Measurements from ENCODE around the gene ELN. TPM values are rescaled to one million over a fixed set of nuclear protein-coding genes. Genes with fewer than 3 reads are reported as not detected.
A peak's percentile ranks its signal among the peaks of the same experiment; 100 is the strongest.

Gene ELN
- total RNA-seq, 2 donors from 2014 or later, result not detected

DNA sequence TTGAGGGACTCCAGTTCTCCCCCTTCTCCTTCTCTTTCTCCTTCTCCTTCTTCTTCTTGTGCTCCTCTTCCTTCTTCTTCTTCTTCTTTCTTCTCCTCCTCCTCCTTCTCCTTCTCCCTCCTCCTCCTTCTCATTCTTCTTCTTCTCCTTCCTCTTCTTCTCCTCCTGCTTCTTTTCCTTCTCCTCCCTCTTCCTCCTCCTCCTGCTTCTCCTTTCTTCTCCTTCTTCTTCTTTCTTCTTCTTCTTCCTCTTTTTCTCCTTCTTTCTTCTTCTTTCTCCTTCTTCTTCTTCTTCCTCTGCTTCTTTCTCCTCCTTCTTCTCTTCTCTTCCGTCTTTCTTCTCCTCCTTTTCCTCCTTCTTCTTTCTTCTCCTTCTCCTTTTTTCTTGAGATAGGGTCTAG lies 30.0 kb downstream of the ELN start:
- no peak for ATAC-seq
- Mint-ChIP-seq H3K4me3 (no peak overlapping the region), H3K27me3 (peaks cover 12% of the 10 kb centered on the region), H3K36me3 (ENCODE audit: low read depth) (peaks cover 2% of the 10 kb centered on the region), H3K4me1 (peaks cover 9% of the 10 kb centered on the region), H3K27ac (peak overlapping the region; percentile 70)
- no peaks in the 10 kb centered on the region for H3K9me3 ChIP-seq (ENCODE audit: control insufficient read depth, low read length, poor library complexity, severe bottlenecking)
- DNase-seq, result no peak

DNA sequence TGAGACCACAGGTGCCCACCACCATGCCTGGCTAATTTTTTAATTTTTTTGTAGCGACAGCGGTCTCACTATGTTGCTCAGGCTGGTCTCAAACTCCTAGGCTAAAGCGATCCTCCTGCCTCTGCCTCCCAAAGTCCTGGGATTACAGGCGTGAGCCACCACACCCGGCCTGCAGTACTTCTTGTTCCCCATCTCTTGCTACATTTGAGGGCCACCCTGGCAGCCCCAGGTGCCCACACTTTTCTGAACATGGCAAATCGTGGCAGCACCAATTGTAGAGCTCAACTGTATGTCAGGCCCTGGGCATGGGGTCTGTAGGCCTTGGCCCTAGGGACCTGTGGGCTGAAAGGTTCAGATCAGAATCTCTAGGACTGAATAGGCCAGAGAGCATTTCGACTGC lies 30.5 kb downstream of the ELN start:
- Mint-ChIP-seq H3K4me1 (peaks cover 10% of the 10 kb centered on the region), H3K27me3 (peaks cover 12% of the 10 kb centered on the region), H3K27ac (peak overlapping the region; percentile 70), H3K4me3 (no peak overlapping the region), H3K36me3 (ENCODE audit: low read depth) (peaks cover 2% of the 10 kb centered on the region)
- ATAC-seq, result no peak
- no peaks in the 10 kb centered on the region for H3K9me3 ChIP-seq (ENCODE audit: control insufficient read depth, low read length, poor library complexity, severe bottlenecking)
- DNase-seq, result no peak

GRCh38 chr7:74059037-74059436 lies 31.1 kb downstream of the ELN start:
- peaks cover 11% of the 10 kb centered on the region for H3K4me1 Mint-ChIP-seq
- no peak overlapping the region for H3K4me3 Mint-ChIP-seq
- peaks cover 2% of the 10 kb centered on the region for H3K36me3 Mint-ChIP-seq (ENCODE audit: low read depth)
- H3K27ac Mint-ChIP-seq, result no peak overlapping the region
- ATAC-seq (no peak), DNase-seq (no peak)
- peaks cover 12% of the 10 kb centered on the region for H3K27me3 Mint-ChIP-seq
- no peaks in the 10 kb centered on the region for H3K9me3 ChIP-seq (ENCODE audit: control insufficient read depth, low read length, poor library complexity, severe bottlenecking)

GRCh38 chr7:74059681-74060588 lies 32.0 kb downstream of the ELN start:
- no peak overlapping the region for H3K4me3 Mint-ChIP-seq
- H3K36me3 Mint-ChIP-seq (ENCODE audit: low read depth), result peaks cover 2% of the 10 kb centered on the region
- ATAC-seq, result no peak

GRCh38 chr7:74061840-74062539 lies 34.0 kb downstream of the ELN start:
- H3K4me3 Mint-ChIP-seq, result peak overlapping the region; percentile 43
- peaks cover 12% of the 10 kb centered on the region for H3K27me3 Mint-ChIP-seq
- H3K4me1 Mint-ChIP-seq, result peaks cover 11% of the 10 kb centered on the region
- H3K9me3 ChIP-seq (ENCODE audit: control insufficient read depth, low read length, poor library complexity, severe bottlenecking), result no peaks in the 10 kb centered on the region
- ATAC-seq (peak; percentile 100), DNase-seq (peak; percentile 50 to 61 (median 59))
- H3K36me3 Mint-ChIP-seq (ENCODE audit: low read depth), result peaks cover 2% of the 10 kb centered on the region
- peak overlapping the region; percentile 98 for H3K27ac Mint-ChIP-seq

More at GRCh38 chr7:74059681-74060588, 32.0 kb downstream of the ELN start:
- Mint-ChIP-seq H3K4me1 (peaks cover 11% of the 10 kb centered on the region), H3K27ac (no peak overlapping the region), H3K27me3 (peaks cover 12% of the 10 kb centered on the region)
- no peaks in the 10 kb centered on the region for H3K9me3 ChIP-seq (ENCODE audit: control insufficient read depth, low read length, poor library complexity, severe bottlenecking)
- no peak for DNase-seq

DNA sequence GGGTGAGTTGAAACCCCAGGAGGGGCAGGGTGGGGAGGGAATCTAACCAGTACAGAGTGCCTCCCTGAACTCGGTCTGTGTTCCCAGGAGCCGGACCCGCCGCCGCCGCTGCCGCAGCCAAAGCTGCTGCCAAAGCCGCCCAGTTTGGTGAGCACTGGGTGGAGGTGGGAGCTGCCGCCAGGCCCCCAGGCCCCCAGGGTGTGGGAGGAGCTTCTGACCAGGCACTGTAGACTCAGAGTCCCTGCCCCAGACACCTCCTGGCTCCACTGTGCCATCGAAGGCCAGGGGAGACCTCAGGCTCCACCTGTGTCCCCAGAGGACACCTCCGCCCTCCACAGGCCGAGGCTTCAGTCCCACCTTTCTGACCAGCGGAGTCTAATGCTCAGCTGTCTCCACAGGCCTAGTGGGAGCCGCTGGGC lies 35.3 kb downstream of the ELN start:
- ATAC-seq, result no peak
- no peak for DNase-seq
- Mint-ChIP-seq H3K27ac (peak overlapping the region; percentile 81), H3K27me3 (peaks cover 6% of the 10 kb centered on the region), H3K4me1 (peaks cover 9% of the 10 kb centered on the region), H3K36me3 (ENCODE audit: low read depth) (no peaks in the 10 kb centered on the region), H3K4me3 (no peak overlapping the region)
- H3K9me3 ChIP-seq (ENCODE audit: control insufficient read depth, low read length, poor library complexity, severe bottlenecking), result no peaks in the 10 kb centered on the region

DNA sequence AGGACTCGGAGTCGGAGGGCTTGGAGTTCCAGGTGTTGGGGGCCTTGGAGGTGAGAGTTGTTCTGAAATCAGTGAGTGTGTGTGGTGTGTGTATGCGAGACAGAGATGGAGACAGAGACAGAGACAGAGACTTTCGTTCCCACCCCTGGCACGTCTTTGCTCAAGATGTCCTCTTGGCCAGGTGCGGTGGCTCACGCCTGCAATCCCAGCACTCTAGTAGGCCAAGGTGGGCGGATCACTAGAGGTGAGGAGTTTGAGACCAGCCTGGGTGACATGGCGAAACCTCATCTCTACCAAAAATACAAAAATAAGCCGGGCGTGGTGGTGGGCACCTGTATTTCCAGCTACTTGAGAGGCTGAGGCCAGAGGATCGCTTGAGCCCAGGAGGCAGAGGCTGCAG lies 35.7 kb downstream of the ELN start:
- no peak for ATAC-seq
- no peaks in the 10 kb centered on the region for H3K36me3 Mint-ChIP-seq (ENCODE audit: low read depth)

GRCh38 chr7:74064696-74065095 lies 36.7 kb downstream of the ELN start:
- no peak for DNase-seq
- no peaks in the 10 kb centered on the region for H3K36me3 Mint-ChIP-seq (ENCODE audit: low read depth)
- peak overlapping the region; percentile 81 for H3K27ac Mint-ChIP-seq
- peaks cover 8% of the 10 kb centered on the region for H3K4me1 Mint-ChIP-seq
- no peak for ATAC-seq
- no peaks in the 10 kb centered on the region for H3K9me3 ChIP-seq (ENCODE audit: control insufficient read depth, low read length, poor library complexity, severe bottlenecking)
- no peak overlapping the region for H3K4me3 Mint-ChIP-seq
- H3K27me3 Mint-ChIP-seq, result no peaks in the 10 kb centered on the region

More for the DNA sequence above, 35.7 kb downstream of the ELN start:
- Mint-ChIP-seq H3K27ac (peak overlapping the region; percentile 81), H3K4me3 (no peak overlapping the region), H3K27me3 (peaks cover 1% of the 10 kb centered on the region), H3K4me1 (peaks cover 8% of the 10 kb centered on the region)
- H3K9me3 ChIP-seq (ENCODE audit: control insufficient read depth, low read length, poor library complexity, severe bottlenecking), result no peaks in the 10 kb centered on the region
- no peak for DNase-seq

DNA sequence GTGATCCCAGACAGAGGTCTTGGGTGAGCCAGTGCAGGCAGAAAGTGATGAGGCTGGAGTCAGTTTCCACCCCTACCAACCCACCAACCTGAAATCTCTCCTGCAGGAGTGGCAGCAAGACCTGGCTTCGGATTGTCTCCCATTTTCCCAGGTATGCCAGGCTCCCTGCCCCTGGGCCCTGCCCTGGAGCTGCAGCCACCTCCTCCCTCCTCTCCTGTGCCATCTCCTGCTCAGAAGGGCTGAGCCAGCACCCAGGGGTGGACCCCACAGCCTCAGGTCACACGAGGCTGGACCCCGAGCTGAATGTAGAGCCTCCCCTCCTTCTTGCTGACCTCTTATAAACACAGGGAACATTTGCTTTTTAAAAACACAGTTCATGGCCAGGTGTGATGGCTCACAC lies 38.7 kb downstream of the ELN start:
- H3K4me1 Mint-ChIP-seq, result peaks cover 8% of the 10 kb centered on the region
- ATAC-seq (no peak), DNase-seq (no peak)
- H3K36me3 Mint-ChIP-seq (ENCODE audit: low read depth), result no peaks in the 10 kb centered on the region
- H3K27me3 Mint-ChIP-seq, result no peaks in the 10 kb centered on the region
- no peak overlapping the region for H3K27ac Mint-ChIP-seq
- no peak overlapping the region for H3K4me3 Mint-ChIP-seq
- no peaks in the 10 kb centered on the region for H3K9me3 ChIP-seq (ENCODE audit: control insufficient read depth, low read length, poor library complexity, severe bottlenecking)

- no peaks in the 10 kb centered on the region for H3K27me3 Mint-ChIP-seq
- no peaks in the 10 kb centered on the region for H3K36me3 Mint-ChIP-seq (ENCODE audit: low read depth)
- ATAC-seq, result no peak
- H3K27ac Mint-ChIP-seq, result no peak overlapping the region
- H3K4me1 Mint-ChIP-seq, result peaks cover under 1% of the 10 kb centered on the region
- H3K4me3 Mint-ChIP-seq, result no peak overlapping the region
- DNase-seq, result no peak
- no peaks in the 10 kb centered on the region for H3K9me3 ChIP-seq (ENCODE audit: control insufficient read depth, low read length, poor library complexity, severe bottlenecking)
Measured at GRCh38 chr7:74068378-74069085, 40.6 kb downstream of the ELN start.

- Mint-ChIP-seq H3K36me3 (ENCODE audit: low read depth) (no peaks in the 10 kb centered on the region), H3K27me3 (no peaks in the 10 kb centered on the region), H3K4me3 (no peak overlapping the region), H3K27ac (no peak overlapping the region), H3K4me1 (no peaks in the 10 kb centered on the region)
- no peak for ATAC-seq
- H3K9me3 ChIP-seq (ENCODE audit: control insufficient read depth, low read length, poor library complexity, severe bottlenecking), result no peaks in the 10 kb centered on the region
- no peak for DNase-seq
Measured at GRCh38 chr7:74069086-74069541, 41.1 kb downstream of the ELN start.

DNA sequence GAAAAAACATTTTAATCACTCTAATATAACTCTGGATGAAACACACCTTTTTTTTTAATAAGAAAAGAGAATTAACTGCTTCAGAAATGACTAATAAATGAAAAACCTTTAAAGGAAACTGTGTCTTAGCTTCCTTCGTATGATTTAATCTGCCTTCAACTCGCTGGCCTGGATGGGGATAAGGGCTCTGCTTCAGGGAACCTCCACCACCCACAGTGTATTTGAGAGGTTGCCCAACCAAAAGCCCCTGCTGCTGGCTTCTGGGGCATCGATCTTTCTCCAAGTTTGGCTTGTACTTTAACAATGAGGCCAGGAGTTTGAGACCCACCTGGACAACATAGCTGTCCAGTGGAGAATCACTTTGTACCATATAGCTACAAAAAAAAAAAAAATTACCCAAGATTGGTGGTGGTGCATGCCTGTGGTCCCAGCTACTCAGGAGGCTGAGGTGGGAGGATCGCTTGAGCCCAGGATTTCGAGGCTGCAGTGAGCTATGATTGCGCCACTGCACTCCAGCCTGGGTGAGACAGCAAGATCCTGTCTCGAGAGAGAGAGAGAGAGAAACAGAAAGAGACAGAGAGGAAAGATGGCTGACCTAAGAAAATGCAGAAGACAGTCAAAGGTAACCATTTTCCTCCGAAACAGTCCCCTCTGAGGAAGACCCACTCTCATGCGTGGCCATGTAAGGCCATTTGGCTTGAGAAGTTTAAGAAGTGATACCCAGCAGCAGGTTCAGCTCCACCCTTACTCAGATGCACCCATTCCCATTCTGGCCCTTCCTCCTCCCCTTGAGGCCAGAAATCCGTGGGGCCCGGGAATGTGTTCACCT lies 42.0 kb downstream of the ELN start:
- ATAC-seq (no peak), DNase-seq (no peak)
- no peaks in the 10 kb centered on the region for H3K9me3 ChIP-seq (ENCODE audit: control insufficient read depth, low read length, poor library complexity, severe bottlenecking)
- Mint-ChIP-seq H3K36me3 (ENCODE audit: low read depth) (no peaks in the 10 kb centered on the region), H3K4me3 (no peak overlapping the region), H3K27me3 (no peaks in the 10 kb centered on the region), H3K27ac (no peak overlapping the region), H3K4me1 (no peaks in the 10 kb centered on the region)

Measured in T-helper 17 cell (primary cell).